CD4-positive, alpha-beta T cell treated with Interleukin-15 for 4 hours (primary cell): ENCODE data around the gene ETFB.
A peak's percentile ranks its signal among the peaks of the same experiment; 100 is the strongest.

Experiments used
- DNase-seq: peaks from one replicate; pipeline ENCODE4 v3.0.0-alpha.2; 2020; ENCODE audit warnings: low spot score

Gene ETFB

GRCh38 chr19:51327066-51328001 lies 38.9 kb downstream of the ETFB start:
- DNase-seq = peak; percentile 10

- DNase-seq = no peak
Measured at GRCh38 chr19:51326216-51327065, 39.7 kb downstream of the ETFB start.

GRCh38 chr19:51325161-51325976 lies 40.8 kb downstream of the ETFB start:
- DNase-seq = no peak

- DNase-seq = no peak
Measured at GRCh38 chr19:51324167-51324481, 42.1 kb downstream of the ETFB start.

GRCh38 chr19:51323481-51324166 lies 42.6 kb downstream of the ETFB start:
- DNase-seq = no peak

GRCh38 chr19:51321799-51322198 lies 44.4 kb downstream of the ETFB start:
- no peak for DNase-seq

- DNase-seq = no peak
Measured at GRCh38 chr19:51320280-51320657, 45.9 kb downstream of the ETFB start.

GRCh38 chr19:51319649-51320279 lies 46.4 kb downstream of the ETFB start:
- no peak for DNase-seq

GRCh38 chr19:51318687-51319648 lies 47.2 kb downstream of the ETFB start:
- DNase-seq = no peak

GRCh38 chr19:51317968-51318367 lies 48.2 kb downstream of the ETFB start:
- no peak for DNase-seq

GRCh38 chr19:51317376-51317775 lies 48.8 kb downstream of the ETFB start:
- no peak for DNase-seq

GRCh38 chr19:51316688-51317087 lies 49.5 kb downstream of the ETFB start:
- DNase-seq = no peak

GRCh38 chr19:51311351-51312257 lies 54.6 kb downstream of the ETFB start, which contains the start of gene IGLON5:
TSS of gene IGLON5 (plus strand) at chr19:51311644. CDS start at chr19:51311848, 204 bp downstream.
- no peak for DNase-seq

- DNase-seq = no peak
Measured at GRCh38 chr19:51305479-51305878, 60.7 kb downstream of the ETFB start.

GRCh38 chr19:51301266-51301665 lies 64.9 kb downstream of the ETFB start:
- no peak for DNase-seq

GRCh38 chr19:51297406-51297805 lies 68.8 kb downstream of the ETFB start:
- DNase-seq = no peak

GRCh38 chr19:51296336-51297093 lies 69.7 kb downstream of the ETFB start:
- DNase-seq = no peak
